Stimulated activated CD4-positive, alpha-beta T cell treated with anti-CD3 and anti-CD28 coated beads, Interleukin-2, amount 100 ng/mL, for 24 hours (primary cell): ENCODE measurements around the gene PZP.
"Not testable (repeated sequence)": the region's sequence is repeated elsewhere in the genome, so short reads cannot be mapped to it uniquely, and the experiment has no call there.

ENCODE experiments used
- DNase-seq, 2 donors: peaks; one replicate each; pipeline ENCODE4 v3.0.0-alpha.2; 2020

Gene PZP

DNA sequence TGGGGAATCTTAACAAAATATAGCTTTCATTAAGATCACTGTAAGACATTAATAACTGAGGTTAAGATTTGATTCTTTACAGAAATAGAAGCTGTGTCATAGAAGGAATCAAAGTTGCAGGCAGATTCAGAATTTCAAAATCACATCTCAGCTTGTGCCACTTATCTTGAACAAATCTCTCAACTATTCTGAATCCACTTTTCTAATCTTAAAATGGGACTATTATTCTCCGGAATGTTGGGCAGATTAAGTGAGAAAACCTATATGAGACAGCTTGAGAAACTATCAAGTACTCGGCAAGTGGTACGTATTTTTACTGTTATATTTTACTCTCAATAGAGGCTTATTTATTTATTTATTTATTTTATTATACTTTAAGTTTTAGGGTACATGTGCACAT is 28.4 kb downstream of the PZP start:
- no peak for DNase-seq

DNA sequence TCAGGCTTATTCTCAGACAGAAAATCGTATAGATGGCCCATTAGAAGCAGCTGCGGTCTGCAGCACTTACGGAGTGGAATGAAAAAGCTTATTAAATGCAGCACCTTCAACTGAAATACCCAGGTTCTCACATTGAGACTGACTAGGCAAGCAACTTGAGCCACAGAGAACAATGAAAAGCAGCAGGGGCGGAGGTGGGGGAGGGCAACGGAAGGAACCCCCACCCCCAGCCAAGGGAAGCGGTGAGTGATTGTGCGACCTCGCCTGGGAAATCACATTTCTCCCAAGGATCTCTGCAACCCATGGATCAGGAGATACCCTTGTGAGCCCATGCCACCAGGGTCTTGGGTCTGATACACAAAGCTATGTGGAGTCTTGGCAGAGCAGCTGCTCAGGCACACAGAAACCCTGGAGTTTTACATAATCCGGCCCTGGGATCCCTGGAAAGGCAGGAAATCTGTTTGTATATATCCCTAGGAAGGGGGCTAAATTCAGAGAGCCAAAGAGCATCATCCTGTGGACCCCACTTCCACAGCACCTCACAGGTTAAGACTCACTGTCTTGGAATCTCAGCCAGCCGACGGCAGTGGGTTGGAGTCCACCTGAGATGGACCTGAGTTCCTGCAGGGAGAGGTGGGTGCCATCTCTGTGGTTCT is 38.1 kb downstream of the PZP start:
- DNase-seq: no peak

DNA sequence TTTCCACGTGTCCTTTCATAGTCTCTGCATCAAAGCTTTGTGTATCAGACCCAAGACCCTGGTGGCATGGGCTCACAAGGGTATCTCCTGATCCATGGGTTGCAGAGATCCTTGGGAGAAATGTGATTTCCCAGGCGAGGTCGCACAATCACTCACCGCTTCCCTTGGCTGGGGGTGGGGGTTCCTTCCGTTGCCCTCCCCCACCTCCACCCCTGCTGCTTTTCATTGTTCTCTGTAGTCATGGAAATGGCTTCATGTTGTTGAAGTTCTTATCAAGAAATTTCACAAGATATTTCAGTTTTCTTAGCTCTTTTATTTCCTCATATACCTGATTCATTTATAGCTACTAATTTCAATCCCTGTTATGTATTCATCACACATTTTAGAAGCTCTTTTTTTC is 40.9 kb downstream of the PZP start:
- DNase-seq: not testable (repeated sequence)

GRCh38 chr12:9163392-9163791 is 44.8 kb downstream of the PZP start:
- no peak for DNase-seq

DNA sequence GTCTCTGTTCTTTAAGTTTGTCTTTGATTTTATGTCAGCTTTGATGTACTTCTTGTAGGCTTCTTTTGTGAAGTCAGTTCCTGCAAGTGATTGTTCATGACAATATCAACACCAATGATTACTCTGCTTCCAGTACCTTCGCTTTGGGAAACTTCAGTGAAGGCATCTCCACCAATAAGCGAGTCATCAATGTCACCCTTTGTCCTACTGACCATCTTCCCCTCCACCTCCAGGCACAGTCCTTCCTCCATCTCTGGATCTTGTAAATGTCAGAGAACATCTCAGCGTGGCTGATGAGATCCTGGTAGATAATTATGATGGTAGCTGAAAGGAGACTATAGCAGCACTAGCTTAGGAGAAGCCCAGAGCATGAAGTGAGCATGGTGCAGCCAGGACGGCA is 52.1 kb downstream of the PZP start:
- DNase-seq: no peak

GRCh38 chr12:9149372-9149771 is 58.8 kb downstream of the PZP start:
- DNase-seq: no peak

DNA sequence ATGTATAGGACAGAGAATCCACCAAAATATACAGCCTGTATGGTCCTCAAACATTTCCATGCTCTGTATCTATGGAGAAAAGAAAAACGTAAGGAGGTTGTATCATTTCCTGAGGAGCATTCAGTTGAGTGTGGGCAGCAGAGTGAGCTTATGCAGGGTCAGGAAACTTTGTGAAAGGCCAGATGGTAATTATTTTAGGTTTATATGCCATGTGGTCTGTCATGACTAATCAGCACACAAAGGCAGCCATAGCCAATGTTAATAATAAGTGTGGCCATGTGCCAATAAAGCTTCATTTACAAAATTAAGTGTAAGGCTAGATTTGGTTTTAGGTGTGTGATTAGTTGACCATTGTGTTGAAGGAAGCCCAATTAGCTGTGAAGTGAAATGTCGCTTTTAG is 59.3 kb downstream of the PZP start:
- no peak for DNase-seq

DNA sequence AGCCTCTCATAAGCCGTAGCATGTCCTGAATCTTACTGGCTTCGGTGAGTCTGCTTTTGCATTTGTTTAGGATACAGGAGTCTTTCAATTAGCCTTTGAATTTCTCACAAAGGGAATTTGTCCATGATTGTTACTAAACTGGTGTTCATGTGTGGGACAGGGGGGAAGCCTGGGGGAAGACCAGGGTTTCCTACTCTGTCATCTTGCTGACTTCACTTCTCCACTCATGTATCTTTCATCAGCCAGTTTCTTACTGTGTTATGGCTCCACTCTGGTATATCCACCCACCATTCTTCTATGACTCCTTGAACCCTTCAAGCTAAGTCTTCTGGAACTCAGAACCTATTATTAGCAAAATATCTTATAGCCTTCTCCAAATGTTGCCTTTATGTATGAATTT is 60.7 kb downstream of the PZP start:
- no peak for DNase-seq

DNA sequence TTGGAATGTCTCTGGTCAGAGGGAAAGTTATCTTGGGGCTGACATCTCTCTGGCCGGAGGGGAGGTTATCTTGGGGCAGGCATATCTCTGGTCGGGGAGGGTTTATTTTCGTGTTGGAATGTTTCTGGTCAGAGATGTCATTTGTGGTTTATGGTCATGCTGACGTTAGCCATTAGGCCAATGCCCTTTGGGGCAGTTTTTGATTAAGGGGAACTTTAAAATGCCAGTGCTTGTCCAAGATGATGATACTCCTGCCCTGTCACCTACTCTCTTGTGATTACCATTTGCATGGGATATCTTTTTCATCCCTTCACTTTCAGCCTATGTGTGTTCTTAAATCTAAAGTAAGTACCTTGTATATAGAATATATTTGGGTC is 63.5 kb downstream of the PZP start:
- no peak for DNase-seq

DNA sequence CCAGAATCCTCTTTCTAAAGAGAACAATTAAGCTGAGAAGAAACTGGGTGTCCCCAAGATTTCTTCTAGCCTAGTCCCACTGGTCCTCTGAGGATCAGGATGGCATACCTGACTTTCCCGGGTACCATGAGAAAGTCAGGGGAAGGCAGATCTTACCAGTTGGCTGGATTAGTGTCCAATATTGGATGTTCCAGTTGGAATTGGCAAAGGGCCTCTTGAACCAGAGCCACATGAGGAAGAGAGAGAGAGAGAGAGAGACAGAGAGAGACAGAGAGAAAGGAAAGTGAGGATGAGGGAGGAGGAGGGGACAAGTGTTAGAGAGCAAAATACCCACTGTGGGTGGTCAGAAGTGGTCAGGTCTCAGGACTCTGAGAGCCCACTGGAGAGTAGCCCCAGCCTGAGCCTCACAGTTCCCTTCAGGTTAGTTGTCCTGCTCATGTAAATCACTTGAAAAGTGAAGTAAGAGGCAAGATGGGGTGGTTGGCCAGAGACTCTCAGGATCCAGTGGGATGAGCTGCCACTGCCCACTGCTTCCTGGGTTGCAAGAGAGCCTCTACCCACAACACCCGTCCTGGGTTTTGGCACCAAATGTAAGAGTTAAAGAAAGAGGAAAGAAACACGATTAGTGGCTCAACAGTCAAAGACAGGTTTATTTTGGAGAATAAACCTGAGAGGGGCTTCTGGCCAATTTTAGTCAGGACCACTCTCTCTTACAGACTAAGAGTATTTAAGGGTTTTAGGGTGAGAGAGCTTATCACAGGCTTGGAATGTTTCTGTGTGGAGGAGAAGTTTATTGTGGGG is 64.1 kb downstream of the PZP start:
- DNase-seq: no peak

DNA sequence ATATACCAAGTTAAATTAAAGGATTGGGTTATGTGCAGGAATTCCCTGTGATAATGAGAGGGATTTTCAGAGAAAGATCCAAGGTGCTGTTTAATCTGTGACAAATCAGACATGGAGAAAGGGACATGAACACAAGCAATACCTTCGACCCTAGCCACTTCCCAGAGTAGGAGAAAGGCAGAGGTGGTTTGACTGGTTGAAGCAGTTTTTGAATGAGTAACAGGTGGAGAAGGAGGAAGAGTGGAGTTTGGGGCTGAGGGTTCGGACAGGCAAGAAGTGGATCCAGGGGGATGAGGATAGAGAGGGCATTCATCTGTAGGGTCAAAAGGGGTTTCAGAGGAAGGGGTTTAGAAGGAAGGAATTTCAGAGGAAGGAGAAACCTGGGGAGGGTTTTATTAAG is 65.1 kb downstream of the PZP start:
- DNase-seq: no peak

DNA sequence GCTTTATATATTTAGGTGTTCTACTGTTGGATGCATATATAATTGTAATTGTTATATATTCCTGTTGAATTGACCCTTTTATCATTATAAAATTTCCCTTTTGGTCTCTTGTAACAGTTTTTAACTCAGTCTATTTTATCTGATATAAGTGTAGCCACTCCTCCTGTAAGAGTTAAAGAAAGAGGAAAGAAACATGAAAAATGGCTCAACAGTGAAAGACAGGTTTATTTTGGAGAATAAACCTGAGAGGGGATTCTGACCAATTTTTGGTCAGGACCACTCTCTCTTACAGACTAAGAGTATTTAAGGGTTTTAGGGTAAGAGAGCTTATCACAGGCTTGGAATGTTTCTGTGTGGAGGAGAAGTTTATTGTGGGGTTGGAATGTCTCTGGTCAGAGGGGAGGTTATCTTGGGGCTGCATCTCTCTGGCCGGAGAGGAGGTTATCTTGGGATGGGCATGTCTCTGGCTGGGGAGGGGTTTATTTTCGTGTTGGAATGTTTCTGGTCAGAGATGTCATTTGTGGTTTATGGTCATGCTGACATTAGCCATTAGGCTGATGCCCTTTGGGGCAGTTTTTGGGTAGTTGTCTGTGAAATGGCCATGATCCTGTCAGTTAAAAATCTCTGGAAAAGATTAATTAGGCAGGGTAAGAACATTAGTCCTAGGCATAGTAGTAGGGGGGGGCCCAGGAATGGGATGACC is 68.5 kb downstream of the PZP start:
- not testable (repeated sequence) for DNase-seq

DNA sequence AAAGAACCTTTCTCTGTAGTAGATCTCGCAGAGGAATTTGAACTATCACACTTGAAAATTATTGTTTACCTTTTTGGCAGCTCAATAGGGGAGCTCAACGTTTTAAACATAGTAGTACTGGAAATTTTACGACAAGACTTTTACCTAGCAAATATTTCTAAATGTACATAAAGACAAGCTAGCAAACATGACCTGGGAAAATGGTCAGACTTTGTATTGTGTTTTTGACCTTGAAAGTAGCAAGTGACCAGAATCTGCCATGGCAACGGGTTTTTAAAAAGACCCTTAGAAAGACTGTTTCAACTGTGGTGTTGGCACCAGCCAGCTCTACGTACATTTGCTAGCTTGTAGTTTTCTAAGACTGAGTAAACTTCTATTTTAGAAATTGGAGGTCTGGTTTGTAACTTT is 72.3 kb downstream of the PZP start:
- no peak for DNase-seq

GRCh38 chr12:9134981-9135628 is 73.1 kb downstream of the PZP start:
- peak in 1 of 2 donors; percentile 9 for DNase-seq

- no peak for DNase-seq
Observed at GRCh38 chr12:9133216-9133916, 74.8 kb downstream of the PZP start.

DNA sequence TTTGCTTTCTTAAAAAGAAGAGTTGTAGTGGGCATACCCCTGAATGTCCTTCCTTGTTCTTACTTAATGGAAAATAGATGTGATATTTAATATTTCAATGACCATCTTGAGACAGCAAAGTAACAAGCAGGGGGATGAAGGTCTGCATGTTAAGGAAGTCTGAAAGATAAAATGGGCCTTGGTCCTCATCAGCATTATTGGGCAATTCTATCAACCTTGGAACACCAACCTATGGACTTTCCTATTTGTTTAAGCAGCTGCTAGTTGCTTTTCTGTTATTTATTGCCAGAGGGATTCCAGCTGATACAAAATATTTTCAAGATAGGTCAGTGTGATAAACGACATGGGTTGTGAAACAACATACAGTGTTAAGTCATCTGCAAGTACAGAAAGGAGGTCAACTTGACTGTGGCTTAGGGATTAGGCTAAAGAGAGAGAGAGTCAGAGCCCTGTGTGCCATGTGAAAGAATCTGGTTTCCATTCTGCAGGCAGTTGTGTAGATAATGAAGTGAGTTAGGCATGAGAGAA is 76.1 kb downstream of the PZP start:
- no peak for DNase-seq

- DNase-seq: no peak
Observed at GRCh38 chr12:9130244-9130643, 78.0 kb downstream of the PZP start.

DNA sequence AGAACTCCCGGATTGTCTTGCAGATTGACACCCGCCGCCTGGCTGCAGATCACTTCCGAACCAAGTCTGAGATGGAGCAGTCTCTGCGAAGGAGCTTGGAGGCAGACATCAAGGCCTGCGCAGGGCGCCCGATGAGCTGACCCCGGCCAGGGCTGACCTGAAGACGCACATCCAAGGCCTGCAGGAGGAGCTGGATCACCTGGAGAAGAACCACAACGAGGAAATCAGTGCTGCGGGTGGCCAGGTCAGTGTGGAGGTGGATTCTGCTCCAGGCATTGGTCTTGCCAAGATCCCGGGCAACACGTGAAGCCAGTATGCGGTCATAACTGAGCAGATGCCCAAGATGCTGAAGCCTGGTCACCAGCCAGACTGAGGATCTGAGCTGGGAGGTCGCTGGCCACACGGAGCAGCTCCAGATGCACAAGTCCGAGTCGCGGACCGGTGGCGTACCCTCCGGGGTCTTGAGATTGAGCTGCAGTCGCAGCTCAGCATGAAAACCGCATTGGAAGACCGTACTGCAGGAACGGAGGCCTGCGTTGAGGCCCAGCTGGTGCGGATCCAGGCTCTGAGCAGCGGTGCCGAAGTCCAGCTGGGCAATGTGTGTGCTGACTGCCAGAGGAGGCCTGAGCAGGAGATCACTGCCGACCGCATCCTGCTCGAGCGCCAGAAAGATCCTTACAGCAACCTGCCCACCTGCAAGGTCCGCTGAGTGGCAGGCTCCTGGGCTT is 80.1 kb downstream of the PZP start:
- no peak for DNase-seq

DNA sequence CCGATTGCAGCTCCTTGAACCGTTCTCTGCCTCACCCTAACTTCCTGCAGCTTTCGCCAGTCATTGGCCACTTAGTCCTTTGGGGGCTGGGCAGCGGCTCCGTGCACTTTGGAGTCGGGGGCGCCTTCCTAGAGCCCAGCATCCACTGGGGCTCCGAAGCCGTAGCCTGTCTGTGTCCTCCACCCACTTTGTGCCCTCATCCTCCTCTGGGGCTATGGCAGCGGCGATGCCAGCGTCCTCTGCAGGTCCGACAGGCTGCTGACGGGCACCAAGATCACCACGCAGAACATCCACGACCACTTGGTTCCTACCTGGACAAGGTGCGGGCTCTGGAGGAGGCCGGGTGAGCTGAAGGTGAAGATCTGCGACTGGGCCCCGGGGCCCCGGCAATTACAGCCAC is 80.7 kb downstream of the PZP start:
- no peak for DNase-seq

- no peak for DNase-seq
Observed at GRCh38 chr12:9124383-9125031, 83.7 kb downstream of the PZP start.

DNA sequence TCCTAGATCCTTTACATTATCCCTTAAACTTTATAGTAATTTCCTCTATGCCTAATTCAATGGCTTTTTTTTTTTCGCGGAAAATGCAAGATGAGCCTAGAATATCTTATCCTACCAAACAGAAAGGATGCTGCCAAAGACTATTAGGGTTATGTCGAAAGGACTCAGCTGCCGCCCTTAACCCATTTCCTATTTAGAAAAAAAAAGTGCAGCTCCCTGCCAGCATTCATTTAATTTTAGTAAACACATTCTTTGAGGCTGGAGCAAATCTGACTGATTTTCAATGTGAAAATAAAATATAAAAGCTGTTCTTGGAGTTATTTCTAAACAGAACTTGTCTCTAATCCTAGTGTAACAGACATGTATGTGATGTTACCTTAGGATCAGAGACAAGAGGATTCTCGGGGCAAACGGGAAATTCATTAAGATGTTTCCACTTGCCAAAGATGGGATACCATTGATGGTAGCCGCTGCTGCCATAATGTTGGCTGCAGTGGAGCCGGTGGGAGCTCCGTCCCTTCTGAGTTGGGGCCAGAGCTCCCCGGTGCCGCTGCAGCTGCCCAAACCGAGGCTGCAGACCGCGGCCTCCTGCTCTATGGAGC is 84.3 kb downstream of the PZP start:
- DNase-seq: no peak
